Caco-2 (cell line): ENCODE data around the gene NOS3. TPM values are rescaled to one million over a fixed set of nuclear protein-coding genes. Genes with fewer than 3 reads are reported as not detected.

Source experiments
- BruUV-seq: library from RNA; stranded (reverse); fragments of 400-500 nt; replicated peaks from 2 replicates; lab custom pipeline; 2021; lab: Mats Ljungman, UMichigan
- CTCF ChIA-PET: fragments of 300-600 bp; sonication (Branson Sonifier 250); formaldehyde crosslinking; loops from one replicate; lab custom pipeline; 2022; ENCODE audit warnings: antibody characterized with exemption; lab: Charles Lee
- POLR2A ChIA-PET: fragments of 300-600 bp; sonication (Branson Sonifier 250); formaldehyde crosslinking; loops from one replicate; lab custom pipeline; 2022; ENCODE audit warnings: antibody characterized with exemption; lab: Charles Lee
- DNase-seq, 2 experiments: peaks; one replicate each; pipeline versions ENCODE4 v3.0.0 to v3.0.0-alpha.2; 2020 to 2022
- H3K27me3 ChIP-seq: replicated peaks from 2 replicates; pipeline ENCODE4 v1.6.0; 2011; ENCODE audit warnings: low read length; ENCODE audit not compliant: control insufficient read depth, insufficient read depth
- H3K36me3 ChIP-seq: 2 replicates; pipeline ENCODE4 v1.5.1; 2011; ENCODE audit warnings: low read length; ENCODE audit not compliant: control insufficient read depth, insufficient read depth
- H3K4me1 ChIP-seq: fragments of 250-450 bp; sonication (Bioruptor Pico); 2 replicates; pipeline ENCODE4 v1.5.1; 2020; ENCODE audit warnings: mild to moderate bottlenecking
- H3K4me3 ChIP-seq: 2 replicates; pipeline ENCODE4 v1.5.1; 2011; ENCODE audit warnings: low read depth, mild to moderate bottlenecking, control low read depth, low read length
- H3K9me3 ChIP-seq: fragments of 250-450 bp; sonication (Bioruptor Pico); 2 replicates; pipeline ENCODE4 v1.5.1; 2020; ENCODE audit warnings: mild to moderate bottlenecking, moderate library complexity
- H3K27ac Mint-ChIP-seq: one replicate; pipeline ENCODE4 v1.8.0; 2022; ENCODE audit warnings: mixed read lengths; ENCODE audit not compliant: unreplicated experiment
- H3K27me3 Mint-ChIP-seq: one replicate; pipeline ENCODE4 v1.8.0; 2022; ENCODE audit warnings: mixed read lengths; ENCODE audit not compliant: insufficient read depth, unreplicated experiment
- H3K36me3 Mint-ChIP-seq: one replicate; pipeline ENCODE4 v1.8.0; 2022; ENCODE audit warnings: mild to moderate bottlenecking, mixed read lengths; ENCODE audit not compliant: insufficient read depth, unreplicated experiment
- H3K4me1 Mint-ChIP-seq: one replicate; pipeline ENCODE4 v1.8.0; 2022; ENCODE audit warnings: low read depth, mixed read lengths; ENCODE audit not compliant: unreplicated experiment
- H3K4me3 Mint-ChIP-seq: one replicate; pipeline ENCODE4 v1.8.0; 2022; ENCODE audit warnings: mild to moderate bottlenecking, moderate library complexity, mixed read lengths; ENCODE audit not compliant: unreplicated experiment
- H3K9me3 Mint-ChIP-seq: one replicate; pipeline ENCODE4 v1.8.0; 2022; ENCODE audit warnings: mixed read lengths; ENCODE audit not compliant: unreplicated experiment
- intact Hi-C: fragments of 100-400 bp; cut with micrococcal nuclease; formaldehyde crosslinking; loops from one replicate; pipeline ENCODE4 v1.10.0; 2022; ENCODE audit not compliant: unreplicated experiment
- total RNA-seq: library from RNA; stranded (reverse); gene quantifications from 2 replicates; pipeline ENCODE4 v1.2.3, GENCODE V29; 2022
- TF ChIP-seq, protein P1 (sequence below), 2 experiments: fragments of 200-600 bp in 1 of 2; IDR thresholded peaks; 1 replicate in 1 of 2; 2 replicates in 1 of 2; pipeline versions ENCODE4 v1.5.1 to v1.8.0; 2011 to 2022; ENCODE audit warnings: antibody characterized with exemption in 1 of 2, control low read depth in 1 of 2, inconsistent platforms in 1 of 2, low read depth in 1 of 2, low read length in 1 of 2, mild to moderate bottlenecking in 1 of 2, moderate library complexity in 1 of 2; ENCODE audit not compliant: insufficient read depth in 1 of 2, severe bottlenecking in 1 of 2, unreplicated experiment in 1 of 2

NOS3 gene
- total RNA-seq, 1 experiment from 2014 or later, result 1.1 TPM

GRCh38 chr7:151005566-151005965 is 14.7 kb downstream of the NOS3 start:
- no peaks in the 10 kb centered on the region for H3K9me3 Mint-ChIP-seq
- Histone ChIP-seq H3K4me3 (no peak overlapping the region), H3K4me1 (peaks cover 6% of the 10 kb centered on the region; the same call in 1 of the 2 replicates), H3K9me3 (no peaks in the 10 kb centered on the region), H3K36me3 (no peaks in the 10 kb centered on the region), H3K27me3 (no peaks in the 10 kb centered on the region)
- H3K27ac Mint-ChIP-seq, result no peak overlapping the region
- ChIA-PET POLR2A (interaction anchor here (0.6 kb wide), 1 partner anchor 55 kb away, joined by 3 read pairs; no protein-coding TSS in a partner anchor), CTCF (no interaction called here)
- no peak overlapping the region for H3K4me3 Mint-ChIP-seq
- no TSS peak for BruUV-seq
- intact Hi-C loops, result no loop called here
- TF ChIP-seq, protein P1, sequence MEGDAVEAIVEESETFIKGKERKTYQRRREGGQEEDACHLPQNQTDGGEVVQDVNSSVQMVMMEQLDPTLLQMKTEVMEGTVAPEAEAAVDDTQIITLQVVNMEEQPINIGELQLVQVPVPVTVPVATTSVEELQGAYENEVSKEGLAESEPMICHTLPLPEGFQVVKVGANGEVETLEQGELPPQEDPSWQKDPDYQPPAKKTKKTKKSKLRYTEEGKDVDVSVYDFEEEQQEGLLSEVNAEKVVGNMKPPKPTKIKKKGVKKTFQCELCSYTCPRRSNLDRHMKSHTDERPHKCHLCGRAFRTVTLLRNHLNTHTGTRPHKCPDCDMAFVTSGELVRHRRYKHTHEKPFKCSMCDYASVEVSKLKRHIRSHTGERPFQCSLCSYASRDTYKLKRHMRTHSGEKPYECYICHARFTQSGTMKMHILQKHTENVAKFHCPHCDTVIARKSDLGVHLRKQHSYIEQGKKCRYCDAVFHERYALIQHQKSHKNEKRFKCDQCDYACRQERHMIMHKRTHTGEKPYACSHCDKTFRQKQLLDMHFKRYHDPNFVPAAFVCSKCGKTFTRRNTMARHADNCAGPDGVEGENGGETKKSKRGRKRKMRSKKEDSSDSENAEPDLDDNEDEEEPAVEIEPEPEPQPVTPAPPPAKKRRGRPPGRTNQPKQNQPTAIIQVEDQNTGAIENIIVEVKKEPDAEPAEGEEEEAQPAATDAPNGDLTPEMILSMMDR (IDR thresholded peaks at IDR 0.05; ENCODE audit: insufficient read depth in 1 of 2, low read depth in 1 of 2, low read length in 1 of 2, severe bottlenecking in 1 of 2, unreplicated experiment in 1 of 2), result no peak
- H3K27me3 Mint-ChIP-seq, result peaks cover 3% of the 10 kb centered on the region
- no peaks in the 10 kb centered on the region for H3K4me1 Mint-ChIP-seq
- no peaks in the 10 kb centered on the region for H3K36me3 Mint-ChIP-seq
- no peak for DNase-seq

DNA sequence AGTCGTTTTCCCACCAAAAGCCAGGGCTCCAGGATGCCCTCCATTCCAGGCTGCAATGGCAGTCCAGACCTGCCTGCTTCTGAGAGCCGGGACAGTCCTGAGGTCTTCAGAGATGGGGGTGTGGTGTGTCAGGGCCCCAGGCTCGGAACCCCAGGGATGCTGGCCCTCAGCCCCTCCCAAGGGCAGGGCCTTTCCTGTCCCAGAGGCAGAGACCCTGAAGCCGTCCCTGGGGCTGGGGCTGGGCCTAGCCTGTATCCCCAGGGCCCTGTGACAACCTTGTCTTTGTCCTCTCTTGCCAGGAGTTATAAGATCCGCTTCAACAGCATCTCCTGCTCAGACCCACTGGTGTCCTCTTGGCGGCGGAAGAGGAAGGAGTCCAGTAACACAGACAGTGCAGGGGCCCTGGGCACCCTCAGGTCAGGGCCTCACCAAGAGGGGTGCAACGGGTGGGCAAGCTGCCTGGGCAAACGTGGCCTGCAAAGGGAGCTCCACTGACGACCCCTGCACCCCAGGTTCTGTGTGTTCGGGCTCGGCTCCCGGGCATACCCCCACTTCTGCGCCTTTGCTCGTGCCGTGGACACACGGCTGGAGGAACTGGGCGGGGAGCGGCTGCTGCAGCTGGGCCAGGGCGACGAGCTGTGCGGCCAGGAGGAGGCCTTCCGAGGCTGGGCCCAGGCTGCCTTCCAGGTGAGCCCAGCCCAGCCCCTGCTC is 15.9 kb downstream of the NOS3 start:
- intact Hi-C loops, result no loop called here
- no peaks in the 10 kb centered on the region for H3K27me3 ChIP-seq
- Mint-ChIP-seq H3K27me3 (peaks cover 3% of the 10 kb centered on the region), H3K9me3 (no peaks in the 10 kb centered on the region), H3K4me3 (no peak overlapping the region), H3K36me3 (no peaks in the 10 kb centered on the region), H3K27ac (no peak overlapping the region), H3K4me1 (no peaks in the 10 kb centered on the region)
- ChIA-PET POLR2A (no interaction called here), CTCF (interaction anchor here (0.9 to 1.4 kb wide), 2 partner anchors 11 to 21 kb away, joined by 3 to 4 read pairs; no protein-coding TSS in a partner anchor)
- TF ChIP-seq, protein P1 (IDR thresholded peaks at IDR 0.05; ENCODE audit: insufficient read depth in 1 of 2, low read depth in 1 of 2, low read length in 1 of 2, severe bottlenecking in 1 of 2, unreplicated experiment in 1 of 2), result no peak
- no peak for DNase-seq
- peaks cover 9% of the 10 kb centered on the region for H3K4me1 ChIP-seq
- H3K4me3 ChIP-seq, result no peak overlapping the region
- BruUV-seq, result no TSS peak
- H3K36me3 ChIP-seq, result no peaks in the 10 kb centered on the region
- no peaks in the 10 kb centered on the region for H3K9me3 ChIP-seq

GRCh38 chr7:151007469-151007898 is 16.7 kb downstream of the NOS3 start:
- peaks cover 3% of the 10 kb centered on the region for H3K27me3 Mint-ChIP-seq
- CTCF ChIA-PET, result interaction anchor here (0.9 to 1.4 kb wide), 3 partner anchors 11 to 45 kb away, joined by 3 to 4 read pairs (median 3); no protein-coding TSS in a partner anchor
- no peak overlapping the region for H3K27ac Mint-ChIP-seq
- TF ChIP-seq, protein P1 (IDR thresholded peaks at IDR 0.05; ENCODE audit: insufficient read depth in 1 of 2, low read depth in 1 of 2, low read length in 1 of 2, severe bottlenecking in 1 of 2, unreplicated experiment in 1 of 2), result no peak
- POLR2A ChIA-PET, result no interaction called here
- Histone ChIP-seq H3K4me1 (peaks cover 17% of the 10 kb centered on the region), H3K36me3 (no peaks in the 10 kb centered on the region), H3K27me3 (no peaks in the 10 kb centered on the region), H3K4me3 (no peak overlapping the region), H3K9me3 (no peaks in the 10 kb centered on the region)
- no TSS peak for BruUV-seq
- intact Hi-C loops, result no loop called here
- H3K9me3 Mint-ChIP-seq, result no peaks in the 10 kb centered on the region
- peaks cover 6% of the 10 kb centered on the region for H3K4me1 Mint-ChIP-seq
- no peaks in the 10 kb centered on the region for H3K36me3 Mint-ChIP-seq
- H3K4me3 Mint-ChIP-seq, result no peak overlapping the region
- DNase-seq, result no peak
